ENCODE results near the gene YKT6.

YKT6 gene

DNA sequence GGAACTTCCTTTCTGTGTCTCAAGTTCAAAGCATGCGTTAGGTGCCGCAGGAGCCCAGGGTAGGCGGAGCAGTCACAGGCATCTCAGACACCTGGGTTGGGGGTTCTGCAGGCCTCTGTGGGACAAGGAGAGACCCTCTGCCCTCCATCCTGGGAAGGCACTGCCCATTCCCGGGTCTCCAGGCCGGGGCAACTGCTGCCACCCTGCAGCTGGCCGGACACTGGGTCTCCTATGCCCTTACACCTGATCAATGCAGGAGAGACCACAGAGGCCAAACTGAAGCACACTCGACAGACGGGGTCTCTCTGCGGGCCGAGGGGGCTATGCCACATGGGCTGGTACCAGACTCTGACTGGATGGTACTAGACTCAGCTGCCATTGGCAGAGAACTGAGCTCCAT lies 36.9 kb downstream of the YKT6 start:
- Histone ChIP-seq H3K27me3 (ENCODE audit: control insufficient read depth in 3 of 3, insufficient read depth in 3 of 3, low read depth in 1 of 3, low read length in 3 of 3) (peaks cover 0 to 32% (median 0%) of the 10 kb centered on the region in 3 experiments), H3K9me3 (replicated peaks in 1 of 2; ENCODE audit: control insufficient read depth in 2 of 2, insufficient read depth in 1 of 2, low read depth in 1 of 2, low read length in 2 of 2) (no peaks in the 10 kb centered on the region), H2BK120ac (ENCODE audit: low read depth, low read length) (no peak overlapping the region), H3K9ac (ENCODE audit: low read depth, low read length, poor library complexity) (no peak overlapping the region), H2AK5ac (ENCODE audit: low read depth, low read length) (no peak overlapping the region), H3K4ac (ENCODE audit: low read length) (no peak overlapping the region), H4K91ac (ENCODE audit: low read depth, low read length, poor library complexity) (no peak overlapping the region), H4K8ac (ENCODE audit: low read depth, low read length) (peak overlapping the region; percentile 55), H3K23ac (ENCODE audit: low read depth, low read length, poor library complexity) (no peak overlapping the region), H3K27ac (replicated peaks; ENCODE audit: low read length) (no peak overlapping the region), H3K18ac (ENCODE audit: low read length) (peak overlapping the region; percentile 66), H3K14ac (ENCODE audit: low read length) (peak overlapping the region; percentile 85), H2BK5ac (ENCODE audit: low read length) (no peak overlapping the region), H3K4me2 (ENCODE audit: insufficient read depth, low read length, poor library complexity, severe bottlenecking) (no peak overlapping the region), H2BK15ac (ENCODE audit: low read length) (no peak overlapping the region), H3K79me1 (ENCODE audit: low read depth, low read length) (no peaks in the 10 kb centered on the region), H2AFZ (ENCODE audit: low read length) (no peak overlapping the region), H3K36me3 (replicated peaks in 1 of 2; ENCODE audit: control insufficient read depth in 2 of 2, insufficient read depth in 2 of 2, low read length in 2 of 2) (no peaks in the 10 kb centered on the region), H3K4me3 (ENCODE audit: low read length in 2 of 2) (no peak overlapping the region), H3K4me1 (ENCODE audit: control insufficient read depth in 2 of 2, insufficient read depth in 1 of 2, low read depth in 1 of 2, low read length in 2 of 2) (peaks cover 4 to 5% of the 10 kb centered on the region in 2 donors), H2BK12ac (ENCODE audit: low read length) (no peak overlapping the region)
- no CpG with 5 or more reads among the region's 10 CpGs for WGBS, 2 donors (ENCODE audit: extremely low coverage in 2 of 2, insufficient read length in 2 of 2, insufficient replicate concordance in 1 of 2)
- DNase-seq (ENCODE audit: low spot score): no peak

DNA sequence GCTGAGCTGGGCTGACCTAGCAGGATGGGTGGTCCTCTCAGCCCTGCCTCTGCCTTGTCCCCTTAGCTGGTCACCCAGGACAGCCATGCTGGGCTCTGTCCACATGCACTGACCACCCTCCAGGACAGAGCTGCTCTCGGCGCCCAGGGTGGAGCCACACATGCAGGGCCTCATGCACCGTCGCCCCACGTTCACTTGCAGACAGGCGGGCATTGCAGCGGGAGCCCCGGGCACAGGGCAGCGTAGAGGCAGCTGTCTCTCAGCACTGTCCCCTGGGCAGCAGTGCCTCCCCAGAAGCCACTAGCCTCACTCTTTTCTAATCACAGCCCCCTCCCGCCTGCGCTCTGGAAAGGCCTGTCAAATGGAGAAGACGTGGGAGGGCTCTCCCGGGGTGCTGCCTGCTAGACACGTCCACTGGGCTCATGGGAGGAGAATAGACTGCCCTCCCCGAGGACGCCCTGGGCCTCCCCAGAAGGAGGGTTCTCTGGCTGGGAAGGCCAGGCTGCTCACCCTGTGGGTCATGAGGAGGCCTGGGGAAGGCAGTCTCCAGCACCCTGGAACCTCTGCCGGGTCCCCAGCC lies 37.4 kb downstream of the YKT6 start:
- H4K8ac ChIP-seq (ENCODE audit: low read depth, low read length): peak overlapping the region; percentile 55
- no peak overlapping the region for H2BK120ac ChIP-seq (ENCODE audit: low read depth, low read length)
- peak overlapping the region; percentile 31 for H2BK12ac ChIP-seq (ENCODE audit: low read length)
- WGBS, 2 donors (ENCODE audit: extremely low coverage in 2 of 2, insufficient read length in 2 of 2, insufficient replicate concordance in 1 of 2): no CpG with 5 or more reads among the region's 17 CpGs
- no peak overlapping the region for H2BK5ac ChIP-seq (ENCODE audit: low read length)
- no peak overlapping the region for H3K9ac ChIP-seq (ENCODE audit: low read depth, low read length, poor library complexity)
- H3K14ac ChIP-seq (ENCODE audit: low read length): peak overlapping the region; percentile 85
- H2AFZ ChIP-seq (ENCODE audit: low read length): no peak overlapping the region
- H4K91ac ChIP-seq (ENCODE audit: low read depth, low read length, poor library complexity): no peak overlapping the region
- no peak for DNase-seq (ENCODE audit: low spot score)
- H3K27ac ChIP-seq (replicated peaks; ENCODE audit: low read length): no peak overlapping the region
- H2AK5ac ChIP-seq (ENCODE audit: low read depth, low read length): no peak overlapping the region
- no peak overlapping the region for H3K23ac ChIP-seq (ENCODE audit: low read depth, low read length, poor library complexity)
- H3K27me3 ChIP-seq (ENCODE audit: control insufficient read depth in 3 of 3, insufficient read depth in 3 of 3, low read depth in 1 of 3, low read length in 3 of 3): peaks cover 0 to 34% (median 0%) of the 10 kb centered on the region in 3 experiments
- peaks cover 4 to 5% of the 10 kb centered on the region in 2 donors for H3K4me1 ChIP-seq (ENCODE audit: control insufficient read depth in 2 of 2, insufficient read depth in 1 of 2, low read depth in 1 of 2, low read length in 2 of 2)
- H2BK15ac ChIP-seq (ENCODE audit: low read length): no peak overlapping the region
- no peaks in the 10 kb centered on the region for H3K9me3 ChIP-seq (replicated peaks in 1 of 2; ENCODE audit: control insufficient read depth in 2 of 2, insufficient read depth in 1 of 2, low read depth in 1 of 2, low read length in 2 of 2)
- H3K36me3 ChIP-seq (replicated peaks in 1 of 2; ENCODE audit: control insufficient read depth in 2 of 2, insufficient read depth in 2 of 2, low read length in 2 of 2): no peaks in the 10 kb centered on the region
- no peaks in the 10 kb centered on the region for H3K79me1 ChIP-seq (ENCODE audit: low read depth, low read length)
- no peak overlapping the region for H3K4ac ChIP-seq (ENCODE audit: low read length)
- no peak overlapping the region for H3K4me3 ChIP-seq (ENCODE audit: low read length in 2 of 2)
- no peak overlapping the region for H3K4me2 ChIP-seq (ENCODE audit: insufficient read depth, low read length, poor library complexity, severe bottlenecking)
- peak overlapping the region; percentile 66 for H3K18ac ChIP-seq (ENCODE audit: low read length)

DNA sequence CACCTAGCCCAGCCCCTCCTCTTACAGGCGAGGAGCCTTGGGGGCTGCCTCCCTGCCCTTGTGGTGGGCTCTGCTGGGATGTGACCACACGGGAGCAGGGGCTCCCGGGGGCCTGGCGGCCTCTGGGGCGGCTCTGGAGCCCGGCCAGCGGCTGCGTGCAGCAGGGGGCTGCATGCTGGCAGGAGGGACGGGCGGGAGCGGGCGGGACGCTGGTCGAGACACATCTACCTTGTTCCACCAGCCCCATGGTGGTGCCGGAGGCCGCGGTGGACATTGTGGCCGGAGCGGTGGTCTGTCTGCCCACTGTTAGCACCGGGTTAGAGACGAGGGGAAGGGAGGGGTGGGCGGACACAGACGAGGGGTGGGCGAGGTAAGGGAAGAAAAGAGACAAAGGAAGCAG lies 38.6 kb downstream of the YKT6 start:
- H3K9ac ChIP-seq (ENCODE audit: low read depth, low read length, poor library complexity): no peak overlapping the region
- no peak overlapping the region for H3K27ac ChIP-seq (replicated peaks; ENCODE audit: low read length)
- H2AFZ ChIP-seq (ENCODE audit: low read length): no peak overlapping the region
- no peak overlapping the region for H4K91ac ChIP-seq (ENCODE audit: low read depth, low read length, poor library complexity)
- H2BK120ac ChIP-seq (ENCODE audit: low read depth, low read length): no peak overlapping the region
- no peaks in the 10 kb centered on the region for H3K79me1 ChIP-seq (ENCODE audit: low read depth, low read length)
- H3K4me3 ChIP-seq (ENCODE audit: low read length in 2 of 2): no peak overlapping the region
- H2AK5ac ChIP-seq (ENCODE audit: low read depth, low read length): no peak overlapping the region
- no peak overlapping the region for H2BK12ac ChIP-seq (ENCODE audit: low read length)
- no CpG with 5 or more reads among the region's 24 CpGs for WGBS, 2 donors (ENCODE audit: extremely low coverage in 2 of 2, insufficient read length in 2 of 2, insufficient replicate concordance in 1 of 2)
- no peaks in the 10 kb centered on the region for H3K9me3 ChIP-seq (replicated peaks in 1 of 2; ENCODE audit: control insufficient read depth in 2 of 2, insufficient read depth in 1 of 2, low read depth in 1 of 2, low read length in 2 of 2)
- H2BK5ac ChIP-seq (ENCODE audit: low read length): peak overlapping the region; percentile 43
- H3K27me3 ChIP-seq (ENCODE audit: control insufficient read depth in 3 of 3, insufficient read depth in 3 of 3, low read depth in 1 of 3, low read length in 3 of 3): peaks cover 0 to 31% (median 0%) of the 10 kb centered on the region in 3 experiments
- no peak overlapping the region for H3K4me2 ChIP-seq (ENCODE audit: insufficient read depth, low read length, poor library complexity, severe bottlenecking)
- no peaks in the 10 kb centered on the region for H3K36me3 ChIP-seq (replicated peaks in 1 of 2; ENCODE audit: control insufficient read depth in 2 of 2, insufficient read depth in 2 of 2, low read length in 2 of 2)
- DNase-seq (ENCODE audit: low spot score): no peak
- no peak overlapping the region for H3K23ac ChIP-seq (ENCODE audit: low read depth, low read length, poor library complexity)
- H3K18ac ChIP-seq (ENCODE audit: low read length): no peak overlapping the region
- H2BK15ac ChIP-seq (ENCODE audit: low read length): no peak overlapping the region
- H3K4me1 ChIP-seq (ENCODE audit: control insufficient read depth in 2 of 2, insufficient read depth in 1 of 2, low read depth in 1 of 2, low read length in 2 of 2): peaks cover 4 to 5% of the 10 kb centered on the region in 2 donors
- H4K8ac ChIP-seq (ENCODE audit: low read depth, low read length): no peak overlapping the region
- H3K14ac ChIP-seq (ENCODE audit: low read length): peak overlapping the region; percentile 26
- no peak overlapping the region for H3K4ac ChIP-seq (ENCODE audit: low read length)

DNA sequence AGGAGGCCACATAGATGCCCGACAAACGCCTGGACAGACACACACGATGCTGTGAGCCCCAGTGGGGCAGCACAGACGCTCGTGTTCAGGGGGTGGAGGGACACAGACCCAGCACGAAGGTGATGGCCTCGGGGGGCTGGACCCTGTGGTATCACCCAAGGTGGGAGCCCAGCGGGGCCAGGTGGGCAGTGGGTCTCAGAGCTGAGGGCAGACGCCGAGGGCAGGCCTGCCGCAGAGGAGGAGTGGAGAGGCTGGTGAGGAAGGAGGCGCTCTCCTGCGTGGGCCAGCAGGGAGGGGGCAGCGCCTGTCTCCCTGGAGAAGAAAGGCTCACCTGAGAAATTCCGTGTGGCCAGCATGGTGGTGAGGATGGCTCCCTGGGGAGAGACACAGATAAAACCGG lies 39.6 kb downstream of the YKT6 start:
- H3K9ac ChIP-seq (ENCODE audit: low read depth, low read length, poor library complexity): no peak overlapping the region
- WGBS, 2 donors (ENCODE audit: extremely low coverage in 2 of 2, insufficient read length in 2 of 2, insufficient replicate concordance in 1 of 2): no CpG with 5 or more reads among the region's 16 CpGs
- no peaks in the 10 kb centered on the region for H3K9me3 ChIP-seq (replicated peaks in 1 of 2; ENCODE audit: control insufficient read depth in 2 of 2, insufficient read depth in 1 of 2, low read depth in 1 of 2, low read length in 2 of 2)
- H2BK12ac ChIP-seq (ENCODE audit: low read length): peak overlapping the region; percentile 26
- H3K27me3 ChIP-seq (ENCODE audit: control insufficient read depth in 3 of 3, insufficient read depth in 3 of 3, low read depth in 1 of 3, low read length in 3 of 3): peaks cover 0 to 31% (median 0%) of the 10 kb centered on the region in 3 experiments
- peaks cover 4 to 5% of the 10 kb centered on the region in 2 donors for H3K4me1 ChIP-seq (ENCODE audit: control insufficient read depth in 2 of 2, insufficient read depth in 1 of 2, low read depth in 1 of 2, low read length in 2 of 2)
- no peak overlapping the region for H2AFZ ChIP-seq (ENCODE audit: low read length)
- peak overlapping the region; percentile 2 for H3K23ac ChIP-seq (ENCODE audit: low read depth, low read length, poor library complexity)
- no peak overlapping the region for H2BK120ac ChIP-seq (ENCODE audit: low read depth, low read length)
- peak overlapping the region; percentile 29 for H2AK5ac ChIP-seq (ENCODE audit: low read depth, low read length)
- no peak overlapping the region for H4K8ac ChIP-seq (ENCODE audit: low read depth, low read length)
- H3K18ac ChIP-seq (ENCODE audit: low read length): no peak overlapping the region
- H3K4me2 ChIP-seq (ENCODE audit: insufficient read depth, low read length, poor library complexity, severe bottlenecking): no peak overlapping the region
- H3K4me3 ChIP-seq (ENCODE audit: low read length in 2 of 2): no peak overlapping the region
- H3K27ac ChIP-seq (replicated peaks; ENCODE audit: low read length): no peak overlapping the region
- no peak overlapping the region for H4K91ac ChIP-seq (ENCODE audit: low read depth, low read length, poor library complexity)
- H3K4ac ChIP-seq (ENCODE audit: low read length): no peak overlapping the region
- no peak for DNase-seq (ENCODE audit: low spot score)
- H3K36me3 ChIP-seq (replicated peaks in 1 of 2; ENCODE audit: control insufficient read depth in 2 of 2, insufficient read depth in 2 of 2, low read length in 2 of 2): no peaks in the 10 kb centered on the region
- H2BK5ac ChIP-seq (ENCODE audit: low read length): peak overlapping the region; percentile 30
- H2BK15ac ChIP-seq (ENCODE audit: low read length): peak overlapping the region; percentile 39
- no peaks in the 10 kb centered on the region for H3K79me1 ChIP-seq (ENCODE audit: low read depth, low read length)
- no peak overlapping the region for H3K14ac ChIP-seq (ENCODE audit: low read length)

Data from neuronal stem cell (in vitro differentiated cells).